Endodermal cell (in vitro differentiated cells): ENCODE data around the gene POC1A. TPM values are rescaled to one million over a fixed set of nuclear protein-coding genes. Genes with fewer than 3 reads are reported as not detected.

ENCODE experiments used
- DNase-seq: peaks from one replicate; pipeline ENCODE4 v3.0.0-alpha.2; 2017
- H3K27ac ChIP-seq: 2 replicates; pipeline ENCODE4 v1.5.1; 2013; ENCODE audit warnings: mild to moderate bottlenecking, low read depth, low read length, moderate library complexity
- H3K27me3 ChIP-seq: 2 replicates; pipeline ENCODE4 v1.6.1; 2013; ENCODE audit warnings: mild to moderate bottlenecking, low read length, moderate library complexity; ENCODE audit not compliant: insufficient read depth, control insufficient read depth, poor library complexity, severe bottlenecking
- H3K36me3 ChIP-seq: 2 replicates; pipeline ENCODE4 v1.7.0; 2013; ENCODE audit warnings: mild to moderate bottlenecking, low read length, moderate library complexity; ENCODE audit not compliant: control insufficient read depth, insufficient read depth
- H3K4me1 ChIP-seq: one replicate; pipeline ENCODE4 v1.7.0; 2013; ENCODE audit warnings: low read length; ENCODE audit not compliant: control insufficient read depth, insufficient read depth
- H3K4me3 ChIP-seq: 2 replicates; pipeline ENCODE4 v1.5.1; 2013; ENCODE audit warnings: mild to moderate bottlenecking, low read length, moderate library complexity
- H3K9ac ChIP-seq: 2 replicates; pipeline ENCODE4 v1.6.1; 2013; ENCODE audit warnings: mild to moderate bottlenecking, low read length, moderate library complexity; ENCODE audit not compliant: poor library complexity, severe bottlenecking; ENCODE audit errors: extremely low read depth
- H3K9me3 ChIP-seq: 2 replicates; pipeline ENCODE4 v1.6.1; 2013; ENCODE audit warnings: mild to moderate bottlenecking, low read length, moderate library complexity; ENCODE audit not compliant: control insufficient read depth
- H3K27ac Mint-ChIP-seq: 2 replicates; pipeline ENCODE4 v1.8.0; 2020; ENCODE audit warnings: mixed read lengths
- H3K27me3 Mint-ChIP-seq: 2 replicates; pipeline ENCODE4 v1.8.0; 2021; ENCODE audit warnings: mild to moderate bottlenecking, mixed read lengths; ENCODE audit not compliant: insufficient read depth
- H3K36me3 Mint-ChIP-seq: 2 replicates; pipeline ENCODE4 v1.8.0; 2020; ENCODE audit warnings: low read depth, mixed read lengths
- H3K4me1 Mint-ChIP-seq: 2 replicates; pipeline ENCODE4 v1.8.0; 2020; ENCODE audit warnings: mixed read lengths
- H3K4me3 Mint-ChIP-seq: 2 replicates; pipeline ENCODE4 v1.8.0; 2020; ENCODE audit warnings: mild to moderate bottlenecking, moderate library complexity, mixed read lengths
- H3K9me3 Mint-ChIP-seq: 2 replicates; pipeline ENCODE4 v1.8.0; 2020; ENCODE audit warnings: mild to moderate bottlenecking, mixed read lengths
- CTCF ChIP-seq: fragments of 200-600 bp; sonication (generic); conservative IDR thresholded peaks from 2 replicates; pipeline ENCODE4 v1.5.0; 2021; ENCODE audit warnings: antibody characterized with exemption, mild to moderate bottlenecking
- WGBS, 2 experiments: methylation state at CpG; one replicate each; pipeline versions ENCODE4 v1.1.5 to v1.1.7; 2013; ENCODE audit warnings: missing lambda C conversion rate in 2 of 2, mixed read lengths in 1 of 2; ENCODE audit not compliant: insufficient coverage in 1 of 2, insufficient read length in 1 of 2; 5-methylcytosine and 5-hydroxymethylcytosine counted together
- total RNA-seq, 2 donors: library from RNA; stranded (reverse); fragmentation: NEBNext Ultra II Directional in 1 of 2; extraction: Animal tissue kit (Norgen Biotek cat#: 25700) in 1 of 2; gene quantifications; 2 replicates in 1 of 2; 3 replicates in 1 of 2; pipeline ENCODE4 v1.2.1, GENCODE V29; 2021

POC1A gene
- total RNA-seq, 2 donors from 2014 or later = 19.7 to 24.0 TPM

- Mint-ChIP-seq H3K4me3 (no peak overlapping the region), H3K36me3 (no peaks in the 10 kb centered on the region), H3K4me1 (peaks cover 27% of the 10 kb centered on the region), H3K27me3 (no peaks in the 10 kb centered on the region), H3K9me3 (no peaks in the 10 kb centered on the region), H3K27ac (peak overlapping the region; percentile 84)
- DNase-seq = no peak
- 91 to 93% methylated on average over 10 to 12 of the region's 12 CpGs for WGBS, 2 experiments
- H3K4me1 ChIP-seq = peaks cover 23% of the 10 kb centered on the region
- peak overlapping the region; percentile 40 for H3K27ac ChIP-seq
- peaks cover 6% of the 10 kb centered on the region for H3K36me3 ChIP-seq
- no peak for TF ChIP-seq CTCF
- H3K27me3 ChIP-seq = no peaks in the 10 kb centered on the region
- peak overlapping the region; percentile 6 for H3K9ac ChIP-seq
- no peaks in the 10 kb centered on the region for H3K9me3 ChIP-seq
- no peak overlapping the region for H3K4me3 ChIP-seq
Observed at GRCh38 chr3:52090131-52090932, 63.9 kb downstream of the POC1A start.

- Histone ChIP-seq H3K27me3 (no peaks in the 10 kb centered on the region), H3K4me1 (peaks cover 23% of the 10 kb centered on the region)
- 90 to 98% methylated on average over 3 of the region's 4 CpGs for WGBS, 2 experiments
Observed at GRCh38 chr3:52089691-52090090, 64.5 kb downstream of the POC1A start.

More at GRCh38 chr3:52089691-52090090, 64.5 kb downstream of the POC1A start:
- Histone ChIP-seq H3K9me3 (no peaks in the 10 kb centered on the region), H3K9ac (peak overlapping the region; percentile 6), H3K4me3 (no peak overlapping the region), H3K36me3 (peaks cover 2% of the 10 kb centered on the region), H3K27ac (no peak overlapping the region)
- peaks cover 27% of the 10 kb centered on the region for H3K4me1 Mint-ChIP-seq
- H3K36me3 Mint-ChIP-seq = no peaks in the 10 kb centered on the region
- no peaks in the 10 kb centered on the region for H3K9me3 Mint-ChIP-seq
- TF ChIP-seq CTCF = no peak
- H3K27me3 Mint-ChIP-seq = no peaks in the 10 kb centered on the region
- DNase-seq = no peak
- no peak overlapping the region for H3K4me3 Mint-ChIP-seq
- peak overlapping the region; percentile 84 for H3K27ac Mint-ChIP-seq
